Measurements from ENCODE around the gene FNIP1.

FNIP1 gene

GRCh38 chr5:131759704-131760103 lies 37.1 kb downstream of the FNIP1 start:
- H3K4me2 ChIP-seq (ENCODE audit: insufficient read depth, low read length) = no peak overlapping the region

GRCh38 chr5:131758520-131758900 lies 38.3 kb downstream of the FNIP1 start:
- H3K27ac ChIP-seq (ENCODE audit: low read length) = no peak overlapping the region
- peaks cover 100% of the 10 kb centered on the region for H3K79me2 ChIP-seq (ENCODE audit: insufficient read depth, low read length)
- no peak overlapping the region for H3K4me3 ChIP-seq (ENCODE audit: low read depth in 1 of 2, low read length in 2 of 2)
- no peak overlapping the region for H3K4me2 ChIP-seq (ENCODE audit: insufficient read depth, low read length)
- H3K27me3 ChIP-seq (ENCODE audit: insufficient read depth, low read length, poor library complexity) = no peaks in the 10 kb centered on the region
- ATAC-seq (ENCODE audit: insufficient read depth, low read depth) (no peak), DNase-seq (no peak)
- H3K4me1 ChIP-seq (ENCODE audit: insufficient read depth, low read length) = peaks cover 25% of the 10 kb centered on the region
- TF ChIP-seq EZH2 (IDR thresholded peaks at IDR 0.05; ENCODE audit: borderline replicate concordance, low read depth, low read length, severe bottlenecking) = no peak
- no peak for TF ChIP-seq CTCF (IDR thresholded peaks at IDR 0.05; ENCODE audit: borderline replicate concordance, extremely low read depth, low read length, poor library complexity, severe bottlenecking)
- H3K9ac ChIP-seq (ENCODE audit: low read depth, low read length) = no peak overlapping the region
- H3K36me3 ChIP-seq (ENCODE audit: insufficient read depth, low read length) = no peaks in the 10 kb centered on the region
- peaks cover 72% of the 10 kb centered on the region for H4K20me1 ChIP-seq (ENCODE audit: insufficient read depth, low read length)
- no peak overlapping the region for H2AFZ ChIP-seq (ENCODE audit: low read depth, low read length)
- H3K9me3 ChIP-seq (ENCODE audit: insufficient read depth, low read length, severe bottlenecking) = no peaks in the 10 kb centered on the region

More at GRCh38 chr5:131759704-131760103, 37.1 kb downstream of the FNIP1 start:
- Histone ChIP-seq H3K4me1 (ENCODE audit: insufficient read depth, low read length) (peaks cover 25% of the 10 kb centered on the region), H3K79me2 (ENCODE audit: insufficient read depth, low read length) (peaks cover 100% of the 10 kb centered on the region), H3K36me3 (ENCODE audit: insufficient read depth, low read length) (peaks cover 8% of the 10 kb centered on the region), H3K9ac (ENCODE audit: low read depth, low read length) (no peak overlapping the region), H3K27me3 (ENCODE audit: insufficient read depth, low read length, poor library complexity) (no peaks in the 10 kb centered on the region), H4K20me1 (ENCODE audit: insufficient read depth, low read length) (peaks cover 70% of the 10 kb centered on the region), H3K4me3 (ENCODE audit: low read depth in 1 of 2, low read length in 2 of 2) (no peak overlapping the region), H3K27ac (ENCODE audit: low read length) (no peak overlapping the region), H2AFZ (ENCODE audit: low read depth, low read length) (no peak overlapping the region), H3K9me3 (ENCODE audit: insufficient read depth, low read length, severe bottlenecking) (no peaks in the 10 kb centered on the region)
- no peak for ATAC-seq (ENCODE audit: insufficient read depth, low read depth)
- no peak for DNase-seq
- TF ChIP-seq CTCF (IDR thresholded peaks at IDR 0.05; ENCODE audit: borderline replicate concordance, extremely low read depth, low read length, poor library complexity, severe bottlenecking) = no peak
- TF ChIP-seq EZH2 (IDR thresholded peaks at IDR 0.05; ENCODE audit: borderline replicate concordance, low read depth, low read length, severe bottlenecking) = no peak

- Histone ChIP-seq H2AFZ (ENCODE audit: low read depth, low read length) (no peak overlapping the region), H3K4me3 (ENCODE audit: low read depth in 1 of 2, low read length in 2 of 2) (no peak overlapping the region), H3K9me3 (ENCODE audit: insufficient read depth, low read length, severe bottlenecking) (no peaks in the 10 kb centered on the region), H3K4me1 (ENCODE audit: insufficient read depth, low read length) (peaks cover 25% of the 10 kb centered on the region), H3K27ac (ENCODE audit: low read length) (no peak overlapping the region), H3K9ac (ENCODE audit: low read depth, low read length) (no peak overlapping the region), H3K36me3 (ENCODE audit: insufficient read depth, low read length) (no peaks in the 10 kb centered on the region), H3K4me2 (ENCODE audit: insufficient read depth, low read length) (no peak overlapping the region), H3K79me2 (ENCODE audit: insufficient read depth, low read length) (peaks cover 100% of the 10 kb centered on the region), H3K27me3 (ENCODE audit: insufficient read depth, low read length, poor library complexity) (no peaks in the 10 kb centered on the region), H4K20me1 (ENCODE audit: insufficient read depth, low read length) (peaks cover 69% of the 10 kb centered on the region)
- no peak for ATAC-seq (ENCODE audit: insufficient read depth, low read depth)
- no peak for DNase-seq
- TF ChIP-seq EZH2 (IDR thresholded peaks at IDR 0.05; ENCODE audit: borderline replicate concordance, low read depth, low read length, severe bottlenecking) (no peak), CTCF (IDR thresholded peaks at IDR 0.05; ENCODE audit: borderline replicate concordance, extremely low read depth, low read length, poor library complexity, severe bottlenecking) (no peak)
Observed at GRCh38 chr5:131757830-131758519, 38.8 kb downstream of the FNIP1 start.

All from DND-41 (cell line).